ENCODE measurements around the gene DSTN. TPM values are rescaled to one million over a fixed set of nuclear protein-coding genes. Genes with fewer than 3 reads are reported as not detected.

Gene DSTN
- total RNA-seq, 1 donor from 2014 or later, result 193 TPM

DNA sequence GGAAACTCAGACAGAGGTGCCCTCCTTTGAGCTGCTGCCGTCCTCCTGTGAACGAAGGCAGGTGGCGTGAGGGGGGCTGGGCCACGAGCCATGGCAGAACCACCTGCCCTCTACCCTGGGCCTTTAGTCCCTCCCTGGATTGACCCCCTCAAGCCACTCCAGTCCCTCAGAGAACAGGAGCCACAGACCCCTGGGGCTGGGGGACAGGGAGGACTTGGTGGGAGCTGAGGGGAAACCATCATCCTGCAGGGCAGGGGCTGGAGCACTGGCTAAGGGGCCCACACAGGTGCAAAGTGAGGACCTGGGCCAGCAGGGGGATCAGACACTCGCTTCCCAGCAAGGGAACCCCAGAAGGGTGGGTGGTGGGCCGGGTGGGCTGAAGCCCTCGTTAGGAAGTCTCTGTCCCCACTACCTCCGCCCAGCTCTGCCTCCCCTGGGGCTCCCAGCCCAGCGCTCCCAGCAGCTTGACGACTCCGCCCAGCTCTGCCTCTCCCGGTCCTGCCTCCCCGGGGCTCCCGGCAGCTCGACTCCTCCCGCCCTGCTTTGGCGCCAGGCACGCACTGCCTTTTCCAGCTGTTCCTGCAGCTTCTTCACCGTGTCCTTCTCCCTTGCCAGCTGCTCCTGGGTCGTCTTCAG, 44.4 kb downstream of the DSTN start:
- H3K27ac Mint-ChIP-seq, result peak overlapping the region; percentile 79
- no peaks in the 10 kb centered on the region for H3K27me3 Mint-ChIP-seq
- H3K4me3 Mint-ChIP-seq, result peak overlapping the region; percentile 46
- peaks cover 9% of the 10 kb centered on the region for H3K36me3 Mint-ChIP-seq
- TF ChIP-seq, protein P1, sequence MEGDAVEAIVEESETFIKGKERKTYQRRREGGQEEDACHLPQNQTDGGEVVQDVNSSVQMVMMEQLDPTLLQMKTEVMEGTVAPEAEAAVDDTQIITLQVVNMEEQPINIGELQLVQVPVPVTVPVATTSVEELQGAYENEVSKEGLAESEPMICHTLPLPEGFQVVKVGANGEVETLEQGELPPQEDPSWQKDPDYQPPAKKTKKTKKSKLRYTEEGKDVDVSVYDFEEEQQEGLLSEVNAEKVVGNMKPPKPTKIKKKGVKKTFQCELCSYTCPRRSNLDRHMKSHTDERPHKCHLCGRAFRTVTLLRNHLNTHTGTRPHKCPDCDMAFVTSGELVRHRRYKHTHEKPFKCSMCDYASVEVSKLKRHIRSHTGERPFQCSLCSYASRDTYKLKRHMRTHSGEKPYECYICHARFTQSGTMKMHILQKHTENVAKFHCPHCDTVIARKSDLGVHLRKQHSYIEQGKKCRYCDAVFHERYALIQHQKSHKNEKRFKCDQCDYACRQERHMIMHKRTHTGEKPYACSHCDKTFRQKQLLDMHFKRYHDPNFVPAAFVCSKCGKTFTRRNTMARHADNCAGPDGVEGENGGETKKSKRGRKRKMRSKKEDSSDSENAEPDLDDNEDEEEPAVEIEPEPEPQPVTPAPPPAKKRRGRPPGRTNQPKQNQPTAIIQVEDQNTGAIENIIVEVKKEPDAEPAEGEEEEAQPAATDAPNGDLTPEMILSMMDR (conservative IDR thresholded peaks at IDR 0.05), result no peak
- peak; percentile 69 for DNase-seq (ENCODE audit: extremely low spot score, unreplicated experiment)
- H3K9me3 Mint-ChIP-seq, result no peaks in the 10 kb centered on the region
- peaks cover 9% of the 10 kb centered on the region for H3K4me1 Mint-ChIP-seq (ENCODE audit: unreplicated experiment)

DNA sequence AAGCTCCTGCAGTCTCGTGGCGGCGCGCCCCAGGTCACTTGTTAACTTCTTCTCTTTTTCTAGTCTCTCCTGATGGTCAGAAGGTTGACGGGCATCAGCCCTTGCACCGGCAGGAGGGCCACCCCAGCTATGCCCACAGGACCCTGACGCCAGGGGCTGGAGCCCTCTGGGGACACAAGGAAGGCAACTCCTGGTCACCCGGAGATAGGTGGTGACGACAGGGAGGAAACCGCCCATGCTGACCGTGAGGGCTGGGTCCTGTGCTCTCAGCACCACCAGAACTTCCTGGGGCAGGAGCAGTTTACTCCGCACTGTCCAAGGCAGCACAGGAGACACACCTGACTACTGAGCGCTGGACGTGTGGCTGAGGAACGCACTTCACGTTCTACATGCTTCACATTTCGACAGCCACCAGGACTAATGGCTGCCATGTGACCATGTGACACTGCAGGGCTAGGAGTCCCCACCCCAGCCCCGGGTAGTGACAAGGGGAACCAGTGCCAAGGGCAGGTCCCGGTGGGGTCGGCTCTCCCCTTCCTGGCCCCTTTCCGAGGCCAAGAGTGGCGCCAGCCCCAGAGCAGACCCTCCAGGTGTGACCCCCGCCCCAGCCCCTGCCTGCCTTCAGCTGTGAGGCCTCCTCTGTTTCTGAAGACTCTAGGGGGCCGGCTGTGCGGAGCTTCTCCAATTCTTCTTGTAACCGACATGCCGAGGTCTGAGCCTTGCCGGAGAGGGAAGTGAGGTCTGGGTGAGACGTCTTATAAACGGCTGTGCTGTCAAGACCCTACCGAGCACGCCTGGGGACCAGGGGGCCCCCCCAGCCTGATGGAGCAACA, 45.2 kb downstream of the DSTN start:
- TF ChIP-seq, protein P1 (conservative IDR thresholded peaks at IDR 0.05), result no peak
- Mint-ChIP-seq H3K36me3 (peaks cover 6% of the 10 kb centered on the region), H3K27me3 (no peaks in the 10 kb centered on the region), H3K4me1 (ENCODE audit: unreplicated experiment) (peaks cover 9% of the 10 kb centered on the region), H3K27ac (peak overlapping the region; percentile 50), H3K9me3 (no peaks in the 10 kb centered on the region), H3K4me3 (no peak overlapping the region)
- no peak for DNase-seq (ENCODE audit: extremely low spot score, unreplicated experiment)

DNA sequence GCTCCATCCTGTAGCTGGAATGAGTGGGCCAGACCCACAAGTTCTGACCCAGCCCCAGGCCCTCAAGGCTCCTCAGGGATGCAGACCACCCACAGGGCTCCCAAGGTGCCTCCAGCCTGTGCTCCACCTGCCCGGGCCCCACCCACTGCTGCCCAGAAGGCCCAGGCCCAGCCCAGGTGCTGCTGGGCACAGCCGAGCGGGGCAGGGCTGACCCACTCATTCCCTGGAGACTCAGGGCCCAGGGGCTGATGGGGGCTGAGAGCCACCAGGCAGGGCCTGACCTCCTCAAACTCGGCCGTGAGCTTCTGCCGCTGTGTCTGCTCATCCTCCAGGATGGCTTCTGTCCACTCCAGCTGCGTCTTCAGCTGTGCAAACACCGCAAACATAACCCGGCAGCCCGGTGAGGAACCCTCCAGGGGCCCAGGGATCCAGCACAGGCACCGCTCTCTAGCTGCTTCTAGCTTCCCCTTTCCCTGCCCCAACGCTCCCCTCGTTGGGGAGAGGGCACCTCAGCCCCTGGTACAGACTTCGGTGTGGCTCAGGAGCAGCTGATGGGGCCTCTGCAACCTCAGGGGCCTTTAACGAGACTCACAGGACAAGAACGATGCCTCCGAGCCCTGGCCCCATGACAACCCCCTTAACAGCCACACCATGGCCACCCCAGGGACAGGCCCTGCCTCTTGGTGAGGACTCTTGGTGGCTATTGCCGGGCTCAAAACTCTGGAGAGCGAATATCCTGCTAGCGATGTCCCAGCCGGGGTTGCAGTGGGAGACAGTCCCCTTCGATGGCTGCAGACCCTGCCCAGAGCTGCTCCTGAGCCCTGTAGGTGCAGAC, 46.0 kb downstream of the DSTN start:
- Mint-ChIP-seq H3K9me3 (no peaks in the 10 kb centered on the region), H3K4me1 (ENCODE audit: unreplicated experiment) (peaks cover 9% of the 10 kb centered on the region), H3K36me3 (peaks cover 6% of the 10 kb centered on the region), H3K27ac (no peak overlapping the region), H3K27me3 (no peaks in the 10 kb centered on the region), H3K4me3 (no peak overlapping the region)
- TF ChIP-seq, protein P1 (conservative IDR thresholded peaks at IDR 0.05), result no peak
- no peak for DNase-seq (ENCODE audit: extremely low spot score, unreplicated experiment)

DNA sequence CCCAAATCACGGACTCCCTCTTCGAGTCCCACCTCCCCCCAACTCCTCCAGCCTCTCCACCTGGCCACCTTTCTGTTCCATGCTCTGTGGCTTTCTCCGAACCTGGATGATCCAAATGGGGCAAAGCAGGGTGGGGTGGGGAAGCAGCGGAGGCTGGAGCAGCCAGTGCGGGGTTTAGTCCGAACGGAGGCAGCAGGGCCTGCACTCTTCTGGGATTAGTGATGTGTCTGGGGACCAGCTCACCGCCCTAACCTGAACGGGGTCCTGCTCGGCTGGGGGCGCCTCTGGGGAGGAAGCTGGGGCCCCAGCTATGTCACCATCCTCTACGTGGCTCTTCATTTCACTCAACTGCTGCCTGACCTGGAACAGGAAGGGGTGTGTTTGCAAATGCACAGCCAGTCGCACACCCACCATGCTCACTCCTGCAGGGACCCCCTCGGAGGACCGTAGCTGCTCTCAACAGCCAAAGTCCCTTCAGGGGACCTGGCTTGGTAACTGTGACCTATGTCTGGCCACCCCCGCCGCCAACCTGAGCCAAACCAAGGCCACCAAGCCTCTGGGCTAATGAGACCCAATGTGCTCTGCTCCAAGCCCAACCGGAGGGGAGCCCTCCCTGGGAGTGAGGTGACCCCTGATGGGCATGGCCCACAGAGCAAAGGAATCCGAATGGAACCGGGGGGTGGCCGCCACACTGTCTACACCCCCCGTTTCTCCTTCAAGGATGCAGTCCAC, 46.8 kb downstream of the DSTN start:
- DNase-seq (ENCODE audit: extremely low spot score, unreplicated experiment), result peak; percentile 54
- TF ChIP-seq, protein P1 (conservative IDR thresholded peaks at IDR 0.05), result no peak
- H3K4me3 Mint-ChIP-seq, result no peak overlapping the region
- H3K27me3 Mint-ChIP-seq, result no peaks in the 10 kb centered on the region
- H3K9me3 Mint-ChIP-seq, result no peaks in the 10 kb centered on the region
- peaks cover 6% of the 10 kb centered on the region for H3K36me3 Mint-ChIP-seq
- H3K27ac Mint-ChIP-seq, result peak overlapping the region; percentile 9
- peaks cover 9% of the 10 kb centered on the region for H3K4me1 Mint-ChIP-seq (ENCODE audit: unreplicated experiment)

All from type B pancreatic cell (in vitro differentiated cells).